ENCODE results near the gene EXD1.
"Not testable (repeated sequence)": the region's sequence is repeated elsewhere in the genome, so short reads cannot be mapped to it uniquely, and the experiment has no call there.

EXD1 gene

GRCh38 chr15:41139619-41140018, 90.9 kb downstream of the EXD1 start:
- no peaks in the 10 kb centered on the region for H3K27me3 ChIP-seq
- no peaks in the 10 kb centered on the region for H4K20me1 ChIP-seq
- H3K4me1 ChIP-seq, result no peaks in the 10 kb centered on the region
- no peak overlapping the region for H3K4me3 ChIP-seq
- H3K36me3 ChIP-seq, result no peaks in the 10 kb centered on the region
- no peak for TF ChIP-seq Cebpa-rat (IDR thresholded peaks at IDR 0.05)
- no peak overlapping the region for H3K4me2 ChIP-seq
- H3K9me3 ChIP-seq (replicated peaks in 1 of 11), result peaks cover 0 to 10% (median 4%) of the 10 kb centered on the region in 11 experiments; a peak in 7 of 22 replicates
- no peak overlapping the region for H3K9ac ChIP-seq
- no peak overlapping the region for H3K27ac ChIP-seq

GRCh38 chr15:41139112-41139511, 91.4 kb downstream of the EXD1 start:
- H3K36me3 ChIP-seq, H3K9ac ChIP-seq, H3K4me1 ChIP-seq, H3K4me3 ChIP-seq, H3K4me2 ChIP-seq, H4K20me1 ChIP-seq, H3K27ac ChIP-seq, H3K27me3 ChIP-seq: not testable (repeated sequence)
- H3K9me3 ChIP-seq (replicated peaks in 1 of 11), result peaks cover 0 to 10% (median 4%) of the 10 kb centered on the region in 11 experiments; a peak in 7 of 22 replicates

- not testable (repeated sequence) for H3K4me2 ChIP-seq; H3K4me3 ChIP-seq; H4K20me1 ChIP-seq; H3K9me3 ChIP-seq (replicated peaks in 1 of 11); H3K9ac ChIP-seq; H3K27me3 ChIP-seq; H3K27ac ChIP-seq; H3K4me1 ChIP-seq; H3K36me3 ChIP-seq
Observed at GRCh38 chr15:41135580-41135979, 95.0 kb downstream of the EXD1 start.

- no peaks in the 10 kb centered on the region for H3K4me1 ChIP-seq
- no peaks in the 10 kb centered on the region for H3K36me3 ChIP-seq
- TF ChIP-seq Cebpa-rat (IDR thresholded peaks at IDR 0.05), result no peak
- peaks cover 0 to 15% (median 10%) of the 10 kb centered on the region in 11 experiments; a peak in 8 of 22 replicates for H3K9me3 ChIP-seq (replicated peaks in 1 of 11)
- H4K20me1 ChIP-seq, result no peaks in the 10 kb centered on the region
- H3K4me3 ChIP-seq, result no peak overlapping the region
- no peaks in the 10 kb centered on the region for H3K27me3 ChIP-seq
- H3K9ac ChIP-seq, result no peak overlapping the region
- H3K4me2 ChIP-seq, result no peak overlapping the region
- H3K27ac ChIP-seq, result no peak overlapping the region
Observed at GRCh38 chr15:41133454-41133853, 97.1 kb downstream of the EXD1 start.

Measured in BLaER1 treated with 17β-estradiol and CSF1 and Interleukin-3, amounts not matched to agents 10 nM and 100 nM (cell line).